B cell (primary cell): ENCODE data around the gene CAT.

Experiments used
- CTCF ChIP-seq: fragments of 200-600 bp; IDR thresholded peaks from one replicate; pipeline ENCODE4 v1.8.0; 2022; ENCODE audit warnings: antibody characterized with exemption, mild to moderate bottlenecking
- EZH2 ChIP-seq: IDR thresholded peaks from 2 replicates; pipeline ENCODE4 v1.6.1; 2012; ENCODE audit warnings: borderline replicate concordance, low read depth, mild to moderate bottlenecking, moderate library complexity, low read length; ENCODE audit not compliant: insufficient read depth, poor library complexity, severe bottlenecking

DNA sequence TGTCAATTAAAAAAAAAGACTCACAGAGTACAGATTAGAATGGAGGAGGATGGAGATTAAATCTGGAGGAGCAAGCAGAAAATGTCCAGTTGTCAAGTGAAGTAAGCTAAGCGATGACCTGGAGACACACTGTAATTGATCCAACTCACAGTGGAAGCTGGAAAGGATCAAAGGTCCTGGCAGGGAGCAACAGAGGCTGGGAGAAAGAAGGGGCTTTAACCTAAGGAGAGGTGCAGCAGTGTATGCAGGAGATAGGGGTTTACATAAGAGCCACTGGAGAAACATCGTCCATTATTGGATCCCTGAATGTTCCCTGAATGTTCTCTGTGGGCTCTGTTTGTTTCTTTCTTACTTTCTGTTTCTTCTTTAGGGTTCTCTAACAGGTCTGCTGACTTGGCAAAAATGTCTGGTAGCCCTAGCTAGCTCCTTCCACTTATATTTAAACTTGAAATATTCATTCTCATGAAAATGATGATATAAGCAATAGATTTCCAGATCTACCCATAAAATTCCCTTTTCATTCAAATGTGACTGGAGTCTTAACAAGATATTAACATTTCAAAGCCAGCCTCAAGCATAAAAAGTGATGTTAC lies 30.1 kb upstream of the CAT start:
- TF ChIP-seq CTCF (no peak), EZH2 (no peak)
